Tibial nerve (tissue), 4 donors: Measurements from ENCODE around the gene PRR27. TPM values are rescaled to one million over a fixed set of nuclear protein-coding genes. Genes with fewer than 3 reads are reported as not detected.

Experiments used
- DNase-seq, 2 donors: peaks; one replicate each; pipeline ENCODE4 v3.0.0-alpha.2; 2019; ENCODE audit warnings: low spot score in 2 of 2
- H3K27ac ChIP-seq, 4 donors: fragments of 200-600 bp; sonication (generic) in 3 of 4; one replicate each; pipeline ENCODE4 v1.5.1; 2017 to 2019; ENCODE audit warnings: mild to moderate bottlenecking in 1 of 4
- H3K27me3 ChIP-seq, 2 donors: fragments of 200-600 bp; sonication (generic) in 1 of 2; one replicate each; pipeline versions ENCODE4 v1.5.1 to v1.6.0; 2017 to 2019
- H3K36me3 ChIP-seq, 3 donors: fragments of 200-600 bp; sonication (generic); one replicate each; pipeline ENCODE4 v1.5.1; 2018 to 2019
- H3K4me1 ChIP-seq, 4 donors: fragments of 200-600 bp; sonication (generic) in 3 of 4; one replicate each; pipeline ENCODE4 v1.5.1; 2017 to 2019
- H3K4me3 ChIP-seq, 4 donors: fragments of 200-600 bp; sonication (generic) in 3 of 4; one replicate each; pipeline ENCODE4 v1.5.1; 2017 to 2019; ENCODE audit warnings: mild to moderate bottlenecking in 1 of 4, moderate library complexity in 1 of 4
- H3K9me3 ChIP-seq, 4 donors: fragments of 200-600 bp; sonication (generic) in 3 of 4; one replicate each; pipeline ENCODE4 v1.5.1; 2017 to 2019
- EP300 ChIP-seq, 2 donors: sonication (generic); formaldehyde crosslinking; IDR thresholded peaks; one replicate each; pipeline ENCODE4 v1.6.1; 2017; ENCODE audit warnings: antibody characterized with exemption in 2 of 2, mild to moderate bottlenecking in 1 of 2
- POLR2A ChIP-seq, 2 donors: fragments of 450-650 bp; IDR thresholded peaks; one replicate each; pipeline ENCODE4 v1.6.1; 2017; ENCODE audit warnings: antibody characterized with exemption in 2 of 2, mild to moderate bottlenecking in 2 of 2, moderate library complexity in 2 of 2
- WGBS, 2 donors: methylation state at CpG; one replicate each; pipeline ENCODE4 v1.1.5; 2018; 5-methylcytosine and 5-hydroxymethylcytosine counted together
- total RNA-seq, 4 donors: library from RNA; depleted of rRNA; stranded (reverse); fragments of >200 nt; gene quantifications; one replicate each; pipeline ENCODE4 v1.1.0, GENCODE V29; 2016
- TF ChIP-seq, protein P1 (sequence below), 5 experiments: fragments of 200-600 bp in 3 of 5; fragments of 450-650 bp in 2 of 5; sonication (generic) in 3 of 5; IDR thresholded peaks; one replicate each; pipeline ENCODE4 v1.5.1; 2016 to 2019; ENCODE audit warnings: antibody characterized with exemption in 5 of 5, mild to moderate bottlenecking in 3 of 5, moderate library complexity in 2 of 5

The PRR27 gene
- total RNA-seq, 4 donors from 2014 or later = not detected

DNA sequence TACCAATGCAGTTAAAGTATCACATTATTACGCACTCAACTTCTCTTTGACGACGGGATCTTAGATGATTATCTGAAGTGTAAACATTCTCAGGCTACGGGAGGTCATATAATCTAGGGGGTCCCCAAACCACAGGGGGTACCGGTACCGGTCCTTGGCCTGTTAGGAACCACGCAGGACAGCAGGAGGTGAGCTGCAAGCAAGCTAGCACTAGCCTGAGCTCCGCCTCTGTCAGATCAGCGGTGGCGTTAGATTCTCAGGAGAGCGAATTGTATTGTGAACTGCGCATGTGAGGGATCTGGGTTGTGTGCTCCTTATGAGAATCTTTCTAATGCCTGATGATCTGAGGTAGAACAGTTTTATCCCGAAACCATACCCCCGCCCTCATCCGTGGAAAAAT lies 20.6 kb upstream of the PRR27 start:
- Histone ChIP-seq H3K4me1 (no peaks in the 10 kb centered on the region), H3K27ac (no peak overlapping the region), H3K27me3 (no peaks in the 10 kb centered on the region), H3K4me3 (no peak overlapping the region), H3K36me3 (no peaks in the 10 kb centered on the region), H3K9me3 (no peaks in the 10 kb centered on the region)
- DNase-seq = no peak
- WGBS, 2 donors = 71 to 78% methylated on average over 15 of the region's 15 CpGs
- TF ChIP-seq POLR2A (IDR thresholded peaks at IDR 0.05) (no peak), EP300 (IDR thresholded peaks at IDR 0.05) (no peak)
- TF ChIP-seq, protein P1, sequence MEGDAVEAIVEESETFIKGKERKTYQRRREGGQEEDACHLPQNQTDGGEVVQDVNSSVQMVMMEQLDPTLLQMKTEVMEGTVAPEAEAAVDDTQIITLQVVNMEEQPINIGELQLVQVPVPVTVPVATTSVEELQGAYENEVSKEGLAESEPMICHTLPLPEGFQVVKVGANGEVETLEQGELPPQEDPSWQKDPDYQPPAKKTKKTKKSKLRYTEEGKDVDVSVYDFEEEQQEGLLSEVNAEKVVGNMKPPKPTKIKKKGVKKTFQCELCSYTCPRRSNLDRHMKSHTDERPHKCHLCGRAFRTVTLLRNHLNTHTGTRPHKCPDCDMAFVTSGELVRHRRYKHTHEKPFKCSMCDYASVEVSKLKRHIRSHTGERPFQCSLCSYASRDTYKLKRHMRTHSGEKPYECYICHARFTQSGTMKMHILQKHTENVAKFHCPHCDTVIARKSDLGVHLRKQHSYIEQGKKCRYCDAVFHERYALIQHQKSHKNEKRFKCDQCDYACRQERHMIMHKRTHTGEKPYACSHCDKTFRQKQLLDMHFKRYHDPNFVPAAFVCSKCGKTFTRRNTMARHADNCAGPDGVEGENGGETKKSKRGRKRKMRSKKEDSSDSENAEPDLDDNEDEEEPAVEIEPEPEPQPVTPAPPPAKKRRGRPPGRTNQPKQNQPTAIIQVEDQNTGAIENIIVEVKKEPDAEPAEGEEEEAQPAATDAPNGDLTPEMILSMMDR (IDR thresholded peaks at IDR 0.05) = no peak

DNA sequence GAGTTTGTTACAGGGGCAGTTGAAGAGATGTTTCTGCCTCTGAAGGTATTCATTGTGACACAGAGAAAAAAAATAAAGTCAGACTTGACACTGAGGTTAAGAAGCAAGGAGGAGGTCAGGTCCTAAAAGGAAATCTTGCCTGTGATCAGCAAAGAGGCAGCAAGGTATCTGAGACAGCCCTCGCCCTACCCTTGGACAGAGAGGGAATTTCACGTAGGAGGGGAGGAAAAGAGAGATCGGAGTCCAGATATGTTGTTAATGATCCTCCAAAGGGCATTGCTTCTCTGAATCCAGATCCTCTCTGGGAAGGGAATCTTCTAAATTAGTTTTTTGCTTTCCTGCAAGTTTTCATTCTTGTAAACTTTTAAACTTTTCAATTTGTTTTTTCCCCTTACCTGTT lies 15.3 kb upstream of the PRR27 start:
- TF ChIP-seq POLR2A (IDR thresholded peaks at IDR 0.05) (no peak), EP300 (IDR thresholded peaks at IDR 0.05) (no peak)
- TF ChIP-seq, protein P1 (IDR thresholded peaks at IDR 0.05) = no peak
- no peak for DNase-seq
- Histone ChIP-seq H3K9me3 (no peaks in the 10 kb centered on the region), H3K4me1 (no peaks in the 10 kb centered on the region), H3K27ac (no peak overlapping the region), H3K4me3 (no peak overlapping the region), H3K27me3 (no peaks in the 10 kb centered on the region), H3K36me3 (no peaks in the 10 kb centered on the region)
- 66 to 68% methylated on average over 3 of the region's 3 CpGs for WGBS, 2 donors

DNA sequence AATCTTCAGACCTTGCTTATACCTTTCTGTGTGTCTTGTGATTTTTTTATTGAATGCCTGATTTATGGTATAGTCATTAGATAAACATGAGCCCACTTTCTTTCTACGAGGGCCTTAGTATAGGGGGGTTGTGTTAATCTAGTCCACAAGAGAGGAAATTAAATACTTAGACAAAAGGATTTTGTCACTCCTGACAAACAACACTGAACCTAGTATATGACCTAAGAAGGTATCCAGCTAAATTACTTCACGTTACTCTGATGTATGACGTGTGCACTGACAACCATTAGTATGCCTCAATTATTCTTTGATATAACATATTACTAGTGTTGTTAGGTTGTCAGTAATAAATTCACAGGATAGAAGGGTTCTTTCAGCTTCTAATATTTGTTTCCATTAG lies 2.8 kb upstream of the PRR27 start:
- Histone ChIP-seq H3K27me3 (no peaks in the 10 kb centered on the region), H3K36me3 (no peaks in the 10 kb centered on the region), H3K9me3 (no peaks in the 10 kb centered on the region), H3K4me1 (no peaks in the 10 kb centered on the region), H3K27ac (no peak overlapping the region), H3K4me3 (no peak overlapping the region)
- no peak for DNase-seq
- TF ChIP-seq EP300 (IDR thresholded peaks at IDR 0.05) (no peak), POLR2A (IDR thresholded peaks at IDR 0.05) (no peak)
- 39 to 47% methylated on average over 3 of the region's 3 CpGs for WGBS, 2 donors

DNA sequence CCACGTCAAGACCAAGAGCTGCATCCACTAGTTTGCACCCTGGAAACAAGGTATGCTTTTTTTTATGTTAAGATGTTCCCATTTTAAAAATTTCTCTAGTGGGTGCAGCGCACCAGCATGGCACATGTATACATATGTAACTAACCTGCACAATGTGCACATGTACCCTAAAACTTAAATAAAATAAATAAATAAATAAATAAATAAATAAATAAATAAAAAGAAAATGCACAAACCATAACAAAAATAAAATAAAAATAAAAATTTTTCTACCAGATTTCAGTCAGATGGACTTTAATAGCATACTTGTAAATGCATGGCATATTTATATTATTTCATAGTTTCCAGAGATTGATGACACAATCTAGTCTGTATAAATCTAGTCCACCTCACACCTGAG lies 1.9 kb upstream of the PRR27 start:
- H3K4me3 ChIP-seq = no peak overlapping the region

DNA sequence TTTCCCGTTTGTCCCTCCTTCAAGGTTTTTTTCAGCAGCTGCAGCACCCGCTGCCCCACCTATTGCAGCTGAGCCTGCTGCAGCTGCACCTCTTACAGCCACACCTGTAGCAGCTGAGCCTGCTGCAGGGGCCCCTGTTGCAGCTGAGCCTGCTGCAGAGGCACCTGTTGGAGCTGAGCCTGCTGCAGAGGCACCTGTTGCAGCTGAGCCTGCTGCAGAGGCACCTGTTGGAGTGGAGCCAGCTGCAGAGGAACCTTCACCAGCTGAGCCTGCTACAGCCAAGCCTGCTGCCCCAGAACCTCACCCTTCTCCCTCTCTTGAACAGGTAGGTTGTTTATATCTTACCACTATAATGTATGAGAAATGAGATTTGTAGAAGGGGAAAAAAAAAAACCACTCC lies 4.5 kb downstream of the PRR27 start:
- H3K4me1 ChIP-seq = no peaks in the 10 kb centered on the region
- DNase-seq = no peak
- no peaks in the 10 kb centered on the region for H3K27me3 ChIP-seq
- H3K36me3 ChIP-seq = no peaks in the 10 kb centered on the region
- no peak overlapping the region for H3K4me3 ChIP-seq
- no peak for TF ChIP-seq EP300 (IDR thresholded peaks at IDR 0.05)
- TF ChIP-seq, protein P1 (IDR thresholded peaks at IDR 0.05) = no peak
- no peak for TF ChIP-seq POLR2A (IDR thresholded peaks at IDR 0.05)
- WGBS, 2 donors = 69 to 83% methylated on average over 2 of the region's 2 CpGs
- no peaks in the 10 kb centered on the region for H3K9me3 ChIP-seq
- no peak overlapping the region for H3K27ac ChIP-seq

More for the DNA sequence above, 1.9 kb upstream of the PRR27 start:
- H3K4me1 ChIP-seq = no peaks in the 10 kb centered on the region
- no peaks in the 10 kb centered on the region for H3K36me3 ChIP-seq
- TF ChIP-seq, protein P1 (IDR thresholded peaks at IDR 0.05) = no peak
- TF ChIP-seq EP300 (IDR thresholded peaks at IDR 0.05) = no peak
- TF ChIP-seq POLR2A (IDR thresholded peaks at IDR 0.05) = no peak
- no peaks in the 10 kb centered on the region for H3K27me3 ChIP-seq
- DNase-seq = no peak
- H3K9me3 ChIP-seq = no peaks in the 10 kb centered on the region
- H3K27ac ChIP-seq = no peak overlapping the region
- WGBS, 2 donors = 88 to 100% methylated on average over 2 of the region's 2 CpGs

DNA sequence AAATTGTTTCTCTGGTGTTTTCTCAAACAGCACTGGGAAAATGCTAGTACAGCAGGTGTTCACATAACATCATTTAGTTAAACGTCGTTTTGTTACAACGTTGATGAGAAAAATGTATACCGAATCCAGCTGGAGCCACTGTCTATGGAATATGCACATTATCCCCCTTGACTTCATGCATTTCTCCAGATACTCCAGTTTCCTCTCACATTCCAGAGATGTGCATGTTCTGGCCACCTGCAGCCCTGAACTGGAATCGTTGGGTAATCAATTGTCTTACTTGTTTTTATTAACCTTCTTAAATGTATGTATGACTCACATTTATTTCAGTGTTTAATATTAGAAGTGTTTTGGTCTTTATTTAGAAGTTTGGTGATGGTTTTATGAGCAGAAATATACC lies 23.1 kb downstream of the PRR27 start:
- H3K9me3 ChIP-seq = no peaks in the 10 kb centered on the region

More for the DNA sequence above, 23.1 kb downstream of the PRR27 start:
- no peaks in the 10 kb centered on the region for H3K4me1 ChIP-seq
- no peaks in the 10 kb centered on the region for H3K27me3 ChIP-seq
- H3K27ac ChIP-seq = no peak overlapping the region
- no peak for DNase-seq
- no peaks in the 10 kb centered on the region for H3K36me3 ChIP-seq
- 60% methylated on average over 5 of the region's 5 CpGs for WGBS, 2 donors
- no peak overlapping the region for H3K4me3 ChIP-seq
- TF ChIP-seq, protein P1 (IDR thresholded peaks at IDR 0.05) = no peak
- TF ChIP-seq POLR2A (IDR thresholded peaks at IDR 0.05) = no peak
- TF ChIP-seq EP300 (IDR thresholded peaks at IDR 0.05) = no peak
